ENCODE data around the gene NDEL1. TPM values are rescaled to one million over a fixed set of nuclear protein-coding genes. Genes with fewer than 3 reads are reported as not detected.

NDEL1 gene
- total RNA-seq, 1 experiment from 2014 or later = 39.2 TPM

GRCh38 chr17:8455665-8456209 lies 20.1 kb downstream of the NDEL1 start:
- POLR2A ChIA-PET = no interaction called here
- TF ChIP-seq POLR2AphosphoS5 (IDR thresholded peaks at IDR 0.05; ENCODE audit: low read depth, low read length) (no peak), ATF3 (IDR thresholded peaks at IDR 0.05) (no peak)
- Histone ChIP-seq H3K9me2 (ENCODE audit: insufficient read depth) (no peaks in the 10 kb centered on the region), H2AFZ (ENCODE audit: low read depth, low read length, poor library complexity, severe bottlenecking) (no peak overlapping the region), H3K27me3 (ENCODE audit: insufficient read depth, low read length) (no peaks in the 10 kb centered on the region), H3K27ac (ENCODE audit: low read depth, low read length) (no peak overlapping the region), H3K4me3 (replicated peaks in 1 of 2; ENCODE audit: low read depth in 1 of 2, low read length in 2 of 2) (no peak overlapping the region), H3K4me2 (ENCODE audit: low read length) (no peak overlapping the region), H3K9ac (ENCODE audit: low read length) (no peak overlapping the region), H3K36me3 (ENCODE audit: control insufficient read depth in 1 of 2, insufficient read depth in 2 of 2, low read length in 2 of 2) (peaks cover 46 to 51% of the 10 kb centered on the region in 2 experiments), H3K9me3 (ENCODE audit: control insufficient read depth in 1 of 2, insufficient read depth in 1 of 2, low read depth in 1 of 2, low read length in 2 of 2) (no peaks in the 10 kb centered on the region), H3K4me1 (ENCODE audit: control insufficient read depth in 1 of 2, insufficient read depth in 2 of 2, low read length in 2 of 2) (no peaks in the 10 kb centered on the region), H3K79me2 (ENCODE audit: insufficient read depth, low read length) (peaks cover 18% of the 10 kb centered on the region), H4K20me1 (ENCODE audit: insufficient read depth) (no peaks in the 10 kb centered on the region)
- RAD21 ChIA-PET (ENCODE audit: low non-redundant PET in 1 of 2, low total read pairs in 2 of 2, uncharacterized antibody in 2 of 2, unreplicated experiment in 2 of 2) = no interaction called here
- intact Hi-C loops (cut with micrococcal nuclease) = no loop called here
- CTCF ChIA-PET = no interaction called here
- no TSS peak for BruUV-seq (replicated peaks)
- DNase-seq (ENCODE audit: low read depth, low spot score) (no peak), ATAC-seq (no peak)

- no peak overlapping the region for H3K9ac ChIP-seq (ENCODE audit: low read length)
- RAD21 ChIA-PET (ENCODE audit: low non-redundant PET in 1 of 2, low total read pairs in 2 of 2, uncharacterized antibody in 2 of 2, unreplicated experiment in 2 of 2) = no interaction called here
- H3K36me3 ChIP-seq (ENCODE audit: control insufficient read depth in 1 of 2, insufficient read depth in 2 of 2, low read length in 2 of 2) = peaks cover 43 to 47% of the 10 kb centered on the region in 2 experiments
Observed at GRCh38 chr17:8458128-8458527, 22.4 kb downstream of the NDEL1 start.

More at GRCh38 chr17:8458128-8458527, 22.4 kb downstream of the NDEL1 start:
- H4K20me1 ChIP-seq (ENCODE audit: insufficient read depth) = no peaks in the 10 kb centered on the region
- intact Hi-C loops (cut with micrococcal nuclease) = no loop called here
- H3K4me2 ChIP-seq (ENCODE audit: low read length) = no peak overlapping the region
- H3K27me3 ChIP-seq (ENCODE audit: insufficient read depth, low read length) = no peaks in the 10 kb centered on the region
- H3K9me3 ChIP-seq (ENCODE audit: control insufficient read depth in 1 of 2, insufficient read depth in 1 of 2, low read depth in 1 of 2, low read length in 2 of 2) = no peaks in the 10 kb centered on the region
- H3K27ac ChIP-seq (ENCODE audit: low read depth, low read length) = no peak overlapping the region
- no peak overlapping the region for H2AFZ ChIP-seq (ENCODE audit: low read depth, low read length, poor library complexity, severe bottlenecking)
- ATAC-seq (no peak), DNase-seq (ENCODE audit: low read depth, low spot score) (no peak)
- no TSS peak for BruUV-seq (replicated peaks)
- peaks cover 24% of the 10 kb centered on the region; the same call in 1 of the 2 replicates for H3K79me2 ChIP-seq (ENCODE audit: insufficient read depth, low read length)
- no peaks in the 10 kb centered on the region for H3K4me1 ChIP-seq (ENCODE audit: control insufficient read depth in 1 of 2, insufficient read depth in 2 of 2, low read length in 2 of 2)
- TF ChIP-seq POLR2A (IDR thresholded peaks at IDR 0.05; ENCODE audit: borderline replicate concordance, extremely low read depth, insufficient read depth, insufficient read length) = no peak
- no peak for TF ChIP-seq FOSL1 (IDR thresholded peaks at IDR 0.05; ENCODE audit: low read depth)
- no peak for TF ChIP-seq ELF1 (IDR thresholded peaks at IDR 0.05; ENCODE audit: borderline replicate concordance, low read depth)
- no peak for TF ChIP-seq CTCF (IDR thresholded peaks at IDR 0.05 in 2 of 3, conservative IDR thresholded peaks at IDR 0.05 in 1 of 3; ENCODE audit: borderline replicate concordance in 1 of 3, insufficient read depth in 1 of 3, low read depth in 2 of 3, low read length in 2 of 3)
- TF ChIP-seq MAX (IDR thresholded peaks at IDR 0.05) = no peak
- TF ChIP-seq ZBTB33 (IDR thresholded peaks at IDR 0.05; ENCODE audit: extremely low read depth, insufficient replicate concordance, low read length) = no peak
- TF ChIP-seq ZNF274 (IDR thresholded peaks at IDR 0.05; ENCODE audit: low read depth, low read length) = no peak
- no peak for TF ChIP-seq SP1 (IDR thresholded peaks at IDR 0.05; ENCODE audit: low read depth)
- no peak for TF ChIP-seq ATF3 (IDR thresholded peaks at IDR 0.05)
- no peak for TF ChIP-seq JUND (IDR thresholded peaks at IDR 0.05)
- no peak for TF ChIP-seq EZH2 (IDR thresholded peaks at IDR 0.05)
- no peak for TF ChIP-seq POLR2AphosphoS5 (IDR thresholded peaks at IDR 0.05; ENCODE audit: low read depth, low read length)
- no peak for TF ChIP-seq RAD21 (IDR thresholded peaks at IDR 0.05; ENCODE audit: low read depth)
- no peak overlapping the region for H3K4me3 ChIP-seq (replicated peaks in 1 of 2; ENCODE audit: low read depth in 1 of 2, low read length in 2 of 2)
- no peaks in the 10 kb centered on the region for H3K9me2 ChIP-seq (ENCODE audit: insufficient read depth)
- CTCF ChIA-PET = no interaction called here
- POLR2A ChIA-PET = no interaction called here

Measured in HCT116 (cell line).